ENCODE results near the gene GTF3C4.

The GTF3C4 gene

GRCh38 chr9:132648685-132649084 is 21.6 kb upstream of the GTF3C4 start:
- H3K4me1 ChIP-seq (ENCODE audit: insufficient read depth, poor library complexity, severe bottlenecking), result peaks cover 7% of the 10 kb centered on the region
- ATAC-seq (ENCODE audit: low read depth) (no peak), DNase-seq (ENCODE audit: low spot score) (no peak)
- H3K36me3 ChIP-seq (ENCODE audit: low read depth), result peaks cover 92% of the 10 kb centered on the region
- no peak overlapping the region for H3K4me3 ChIP-seq (ENCODE audit: severe bottlenecking)
- no peak for TF ChIP-seq CTCF (IDR thresholded peaks at IDR 0.05; ENCODE audit: poor library complexity, severe bottlenecking)
- H3K27ac ChIP-seq (ENCODE audit: poor library complexity, severe bottlenecking), result peak overlapping the region; percentile 67
- H3K27me3 ChIP-seq (ENCODE audit: insufficient read depth, poor library complexity, severe bottlenecking), result no peaks in the 10 kb centered on the region
- no peaks in the 10 kb centered on the region for H3K9me3 ChIP-seq (ENCODE audit: severe bottlenecking)

- no peak overlapping the region for H3K4me3 ChIP-seq (ENCODE audit: severe bottlenecking)
- H3K36me3 ChIP-seq (ENCODE audit: low read depth), result peaks cover 74% of the 10 kb centered on the region
- H3K27me3 ChIP-seq (ENCODE audit: insufficient read depth, poor library complexity, severe bottlenecking), result no peaks in the 10 kb centered on the region
- peak; percentile 74 for ATAC-seq (ENCODE audit: low read depth)
- peak; percentile 71 for TF ChIP-seq CTCF (IDR thresholded peaks at IDR 0.05; ENCODE audit: poor library complexity, severe bottlenecking)
- no peak overlapping the region for H3K27ac ChIP-seq (ENCODE audit: poor library complexity, severe bottlenecking)
- no peak for DNase-seq (ENCODE audit: low spot score)
- H3K9me3 ChIP-seq (ENCODE audit: severe bottlenecking), result no peaks in the 10 kb centered on the region
- peaks cover 7% of the 10 kb centered on the region for H3K4me1 ChIP-seq (ENCODE audit: insufficient read depth, poor library complexity, severe bottlenecking)
These were observed 19.0 kb upstream of the GTF3C4 start for GRCh38 chr9:132651259-132651658.

GRCh38 chr9:132656299-132656698 is 14.0 kb upstream of the GTF3C4 start:
- H3K4me1 ChIP-seq (ENCODE audit: insufficient read depth, poor library complexity, severe bottlenecking), result peaks cover 2% of the 10 kb centered on the region
- ATAC-seq (ENCODE audit: low read depth) (no peak), DNase-seq (ENCODE audit: low spot score) (no peak)
- H3K36me3 ChIP-seq (ENCODE audit: low read depth), result peaks cover 69% of the 10 kb centered on the region
- TF ChIP-seq CTCF (IDR thresholded peaks at IDR 0.05; ENCODE audit: poor library complexity, severe bottlenecking), result no peak
- H3K27me3 ChIP-seq (ENCODE audit: insufficient read depth, poor library complexity, severe bottlenecking), result no peaks in the 10 kb centered on the region
- H3K4me3 ChIP-seq (ENCODE audit: severe bottlenecking), result no peak overlapping the region
- no peaks in the 10 kb centered on the region for H3K9me3 ChIP-seq (ENCODE audit: severe bottlenecking)
- H3K27ac ChIP-seq (ENCODE audit: poor library complexity, severe bottlenecking), result no peak overlapping the region

GRCh38 chr9:132662152-132662945 is 7.9 kb upstream of the GTF3C4 start:
- Histone ChIP-seq H3K4me3 (ENCODE audit: severe bottlenecking) (no peak overlapping the region), H3K27me3 (ENCODE audit: insufficient read depth, poor library complexity, severe bottlenecking) (no peaks in the 10 kb centered on the region), H3K36me3 (ENCODE audit: low read depth) (peaks cover 64% of the 10 kb centered on the region), H3K27ac (ENCODE audit: poor library complexity, severe bottlenecking) (no peak overlapping the region), H3K4me1 (ENCODE audit: insufficient read depth, poor library complexity, severe bottlenecking) (no peaks in the 10 kb centered on the region), H3K9me3 (ENCODE audit: severe bottlenecking) (no peaks in the 10 kb centered on the region)
- no peak for TF ChIP-seq CTCF (IDR thresholded peaks at IDR 0.05; ENCODE audit: poor library complexity, severe bottlenecking)
- ATAC-seq (ENCODE audit: low read depth) (no peak), DNase-seq (ENCODE audit: low spot score) (no peak)

- no peak overlapping the region for H3K4me3 ChIP-seq (ENCODE audit: severe bottlenecking)
- peaks cover 57% of the 10 kb centered on the region for H3K36me3 ChIP-seq (ENCODE audit: low read depth)
- no peak for DNase-seq (ENCODE audit: low spot score)
- H3K9me3 ChIP-seq (ENCODE audit: severe bottlenecking), result no peaks in the 10 kb centered on the region
- no peak for TF ChIP-seq CTCF (IDR thresholded peaks at IDR 0.05; ENCODE audit: poor library complexity, severe bottlenecking)
- no peaks in the 10 kb centered on the region for H3K27me3 ChIP-seq (ENCODE audit: insufficient read depth, poor library complexity, severe bottlenecking)
- no peak for ATAC-seq (ENCODE audit: low read depth)
- H3K27ac ChIP-seq (ENCODE audit: poor library complexity, severe bottlenecking), result no peak overlapping the region
- no peaks in the 10 kb centered on the region for H3K4me1 ChIP-seq (ENCODE audit: insufficient read depth, poor library complexity, severe bottlenecking)
These were observed 7.1 kb upstream of the GTF3C4 start for GRCh38 chr9:132663117-132663516.
